Myometrial cell (primary cell): ENCODE results near the gene RETREG2. TPM values are rescaled to one million over a fixed set of nuclear protein-coding genes. Genes with fewer than 3 reads are reported as not detected.

Experiments used
- total RNA-seq: library from RNA; depleted of rRNA; stranded (reverse); fragments of >200 nt; gene quantifications from 2 replicates; pipeline ENCODE4 v1.2.3, GENCODE V29; 2015

RETREG2 gene
- total RNA-seq: 55.8 and 78.7 TPM in 2 replicates

GRCh38 chr2:219177552-219178376, at the start of gene RETREG2:
Gene RETREG2 (plus strand): TSS chr2:219178275. CDS start chr2:219178353, 78 bp downstream.

GRCh38 chr2:219160186-219161017, 17.7 kb upstream of the RETREG2 start, which contains the start of gene NHEJ1:
Gene NHEJ1 (minus strand): TSS chr2:219160815. CDS start chr2:219158362, 2,453 bp downstream.

GRCh38 chr2:219169930-219170654, 8.0 kb upstream of the RETREG2 start, which contains the start of gene SLC23A3:
Gene SLC23A3 (minus strand): TSS chr2:219170029. CDS start chr2:219169984, 45 bp downstream.

GRCh38 chr2:219176818-219177551, 1.1 kb upstream of the RETREG2 start, which contains the start of gene CNPPD1:
Gene CNPPD1 (minus strand): TSS chr2:219176925. CDS start chr2:219176828, 97 bp downstream.

GRCh38 chr2:219206328-219207133, 28.5 kb downstream of the RETREG2 start, which contains the start of gene ZFAND2B:
Gene ZFAND2B (plus strand): TSS chr2:219206782. CDS start chr2:219206988, 206 bp downstream.

GRCh38 chr2:219218732-219219701, 40.9 kb downstream of the RETREG2 start, which contains the start of gene ABCB6:
Gene ABCB6 (minus strand): TSS chr2:219218958. CDS start chr2:219218673, 285 bp downstream.

GRCh38 chr2:219229305-219230058, 51.4 kb downstream of the RETREG2 start, which contains the start of the genes ANKZF1 and ATG9A:
Gene ANKZF1 (plus strand): TSS chr2:219229806. CDS start chr2:219230258, 452 bp downstream.
Gene ATG9A (minus strand): TSS chr2:219229636. CDS start chr2:219228024, 1,612 bp downstream.

Other genes with a start within 250 kb of the RETREG2 start
- gene CDK5R2, start 218.6 kb upstream of the RETREG2 start, total RNA-seq: 0.71 TPM in 1 of 2 replicates, not detected in the other
- gene FEV, start 193.1 kb upstream of the RETREG2 start, total RNA-seq: not detected in 2 replicates
- not detected in 2 replicates for gene CRYBA2, start 184.9 kb upstream of the RETREG2 start, total RNA-seq
- gene CFAP65, start 136.8 kb upstream of the RETREG2 start, total RNA-seq: not detected in 2 replicates
- gene IHH, start 117.4 kb upstream of the RETREG2 start, total RNA-seq: not detected in 2 replicates
- 22.7 and 33.2 TPM in 2 replicates for gene NHEJ1, start 17.5 kb upstream of the RETREG2 start, total RNA-seq
- not detected in 2 replicates for gene SLC23A3, start 8.2 kb upstream of the RETREG2 start, total RNA-seq
- 32.3 and 39.0 TPM in 2 replicates for gene CNPPD1, start 1.4 kb upstream of the RETREG2 start, total RNA-seq
- gene ZFAND2B, start 28.5 kb downstream of the RETREG2 start, total RNA-seq: 30.3 and 42.7 TPM in 2 replicates
- gene ABCB6, start 40.7 kb downstream of the RETREG2 start, total RNA-seq: 12.7 and 13.1 TPM in 2 replicates
- gene ATG9A, start 51.4 kb downstream of the RETREG2 start, total RNA-seq: 49.9 and 58.3 TPM in 2 replicates
- 16.1 and 30.6 TPM in 2 replicates for gene ANKZF1, start 51.5 kb downstream of the RETREG2 start, total RNA-seq
- 25.1 and 25.5 TPM in 2 replicates for gene GLB1L, start 67.2 kb downstream of the RETREG2 start, total RNA-seq
- gene STK16, start 67.2 kb downstream of the RETREG2 start, total RNA-seq: 18.8 and 23.4 TPM in 2 replicates
- not detected in 2 replicates for gene TUBA4B, start 75.0 kb downstream of the RETREG2 start, total RNA-seq
- gene TUBA4A, start 75.6 kb downstream of the RETREG2 start, total RNA-seq: 11.3 and 19.0 TPM in 2 replicates
- 30.0 and 37.2 TPM in 2 replicates for gene DNAJB2, start 101.1 kb downstream of the RETREG2 start, total RNA-seq
- gene PTPRN, start 131.1 kb downstream of the RETREG2 start, total RNA-seq: 1.2 and 1.7 TPM in 2 replicates
- gene RESP18, start 154.5 kb downstream of the RETREG2 start, total RNA-seq: not detected in 2 replicates
- gene DNPEP, start 209.6 kb downstream of the RETREG2 start, total RNA-seq: 55.9 and 67.2 TPM in 2 replicates
- gene DES, start 240.1 kb downstream of the RETREG2 start, total RNA-seq: 83.3 and 119 TPM in 2 replicates